A549 (cell line): ENCODE measurements around the gene KLHL30.

ENCODE experiments used
- BCL3 ChIP-seq: fragments of >200 bp; sonication (Bioruptor Twin); formaldehyde crosslinking; IDR thresholded peaks from 3 replicates; pipeline ENCODE4 v1.6.1; 2016
- CEBPB ChIP-seq, 2 experiments: fragments of >200 bp in 1 of 2; sonication (Bioruptor Twin) in 1 of 2; formaldehyde crosslinking in 1 of 2; IDR thresholded peaks; 2 replicates each; pipeline ENCODE4 v1.6.1; 2012 to 2016
- CTCF ChIP-seq: fragments of >200 bp; sonication (Bioruptor Twin); formaldehyde crosslinking; IDR thresholded peaks from 3 replicates; pipeline ENCODE4 v1.5.1; 2016
- E2F6 ChIP-seq: IDR thresholded peaks from 2 replicates; pipeline ENCODE4 v1.6.1; 2012; ENCODE audit warnings: low read depth, borderline replicate concordance
- EP300 ChIP-seq, 2 experiments: fragments of >200 bp; sonication (Bioruptor Twin); formaldehyde crosslinking; IDR thresholded peaks; 2 replicates in 1 of 2; 3 replicates in 1 of 2; pipeline ENCODE4 v1.6.1; 2016 to 2017
- MAX ChIP-seq: IDR thresholded peaks from 2 replicates; pipeline ENCODE4 v1.6.1; 2012
- POLR2AphosphoS2 ChIP-seq: conservative IDR thresholded peaks from 2 replicates; pipeline ENCODE4 v1.6.1; 2012; ENCODE audit warnings: low read length, improper control_type of control experiment, inconsistent platforms
- REST ChIP-seq: fragments of 200-600 bp; sonication (generic); IDR thresholded peaks from 2 replicates; pipeline ENCODE4 v1.6.1; 2016; ENCODE audit warnings: antibody characterized with exemption, mild to moderate bottlenecking, moderate library complexity

GRCh38 chr2:238095143-238095542 lies 43.3 kb upstream of the KLHL30 start:
- TF ChIP-seq CTCF (no peak), E2F6 (no peak), CEBPB (IDR thresholded peaks at IDR 0.05) (no peak), MAX (no peak), REST (no peak), BCL3 (no peak), POLR2AphosphoS2 (no peak), EP300 (IDR thresholded peaks at IDR 0.05) (no peak)
